WTC11 (cell line): ENCODE measurements around the gene FOXRED2. TPM values are rescaled to one million over a fixed set of nuclear protein-coding genes. Genes with fewer than 3 reads are reported as not detected.

ENCODE experiments used
- ATAC-seq: fragments of 200-7000 bp; cut with Tn5 transposase; 2 replicates; pipeline ENCODE4 v1.10.0; 2021; ENCODE audit warnings: mild to moderate bottlenecking, moderate library complexity
- CTCF ChIA-PET: fragments of 300-600 bp; sonication (Branson Sonifier 250); formaldehyde crosslinking; loops from one replicate; lab custom pipeline; 2021; ENCODE audit warnings: antibody characterized with exemption; lab: Charles Lee
- POLR2A ChIA-PET: fragments of 350-600 bp; sonication (Branson Sonifier 250); formaldehyde crosslinking; loops from one replicate; lab custom pipeline; 2021; ENCODE audit warnings: antibody characterized with exemption; lab: Charles Lee
- DNase-seq: peaks from one replicate; pipeline ENCODE4 v3.0.0; 2021; ENCODE audit warnings: low spot score
- H3K27ac Mint-ChIP-seq: 2 replicates; pipeline ENCODE4 v1.8.0; 2021; ENCODE audit warnings: mixed read lengths
- H3K27me3 Mint-ChIP-seq: 2 replicates; pipeline ENCODE4 v1.8.0; 2021; ENCODE audit warnings: low read depth, mild to moderate bottlenecking, moderate library complexity, mixed read lengths
- H3K36me3 Mint-ChIP-seq: 2 replicates; pipeline ENCODE4 v1.8.0; 2021; ENCODE audit warnings: mixed read lengths
- H3K4me1 Mint-ChIP-seq: 2 replicates; pipeline ENCODE4 v1.8.0; 2022; ENCODE audit warnings: mixed read lengths
- H3K4me3 Mint-ChIP-seq: 2 replicates; pipeline ENCODE4 v1.8.0; 2021; ENCODE audit warnings: mild to moderate bottlenecking, moderate library complexity, mixed read lengths
- H3K9me3 Mint-ChIP-seq: 2 replicates; pipeline ENCODE4 v1.8.0; 2021; ENCODE audit warnings: mixed read lengths
- ATF1 ChIP-seq: sonication (generic); formaldehyde crosslinking; IDR thresholded peaks from 2 replicates; pipeline ENCODE4 v1.8.1; 2023; ENCODE audit warnings: mild to moderate bottlenecking, moderate library complexity, missing genetic modification reagents
- CREM ChIP-seq: sonication (generic); formaldehyde crosslinking; IDR thresholded peaks from 2 replicates; pipeline ENCODE4 v1.8.1; 2022; ENCODE audit warnings: mild to moderate bottlenecking, missing genetic modification reagents, moderate library complexity
- FOXK1 ChIP-seq: sonication (generic); formaldehyde crosslinking; IDR thresholded peaks from 2 replicates; pipeline ENCODE4 v1.8.0; 2022; ENCODE audit warnings: mild to moderate bottlenecking, moderate library complexity, missing genetic modification reagents
- GTF2I ChIP-seq: fragments of 250-450 bp; sonication (Bioruptor Pico); conservative IDR thresholded peaks from 2 replicates; pipeline ENCODE4 v1.4.0; 2021; ENCODE audit warnings: mild to moderate bottlenecking
- JAZF1 ChIP-seq: fragments of 250-450 bp; sonication (Bioruptor Pico); IDR thresholded peaks from 2 replicates; pipeline ENCODE4 v1.9.0; 2021; ENCODE audit warnings: moderate library complexity, mild to moderate bottlenecking, inconsistent platforms
- NR1H2 ChIP-seq: sonication (generic); formaldehyde crosslinking; IDR thresholded peaks from 2 replicates; pipeline ENCODE4 v1.9.0; 2021; ENCODE audit warnings: mild to moderate bottlenecking, moderate library complexity, missing genetic modification reagents
- NR2C2 ChIP-seq: sonication (generic); formaldehyde crosslinking; IDR thresholded peaks from 2 replicates; pipeline ENCODE4 v1.8.0; 2022; ENCODE audit warnings: mild to moderate bottlenecking, missing genetic modification reagents
- OVOL2 ChIP-seq: fragments of 250-450 bp; sonication (Bioruptor Pico); IDR thresholded peaks from 2 replicates; pipeline ENCODE4 v1.9.0; 2021; ENCODE audit warnings: mild to moderate bottlenecking, borderline replicate concordance
- RORB ChIP-seq: fragments of 250-450 bp; sonication (Bioruptor Pico); IDR thresholded peaks from 2 replicates; pipeline ENCODE4 v1.9.0; 2021; ENCODE audit warnings: mild to moderate bottlenecking
- TP53 ChIP-seq: sonication (generic); formaldehyde crosslinking; IDR thresholded peaks from 2 replicates; pipeline ENCODE4 v1.8.1; 2023; ENCODE audit warnings: mild to moderate bottlenecking, missing genetic modification reagents
- ZNF138 ChIP-seq: sonication (generic); formaldehyde crosslinking; conservative IDR thresholded peaks from 2 replicates; pipeline ENCODE4 v1.8.1; 2022; ENCODE audit warnings: mild to moderate bottlenecking, moderate library complexity, missing genetic modification reagents
- ZNF232 ChIP-seq: sonication (generic); formaldehyde crosslinking; IDR thresholded peaks from 2 replicates; pipeline ENCODE4 v1.8.0; 2022; ENCODE audit warnings: mild to moderate bottlenecking, missing genetic modification reagents
- ZNF263 ChIP-seq: sonication (generic); formaldehyde crosslinking; IDR thresholded peaks from 2 replicates; pipeline ENCODE4 v1.8.1; 2022; ENCODE audit warnings: low read depth, mild to moderate bottlenecking, moderate library complexity, missing genetic modification reagents
- ZNF416 ChIP-seq: fragments of 250-450 bp; sonication (Bioruptor Pico); IDR thresholded peaks from 2 replicates; pipeline ENCODE4 v1.9.0; 2021; ENCODE audit warnings: mild to moderate bottlenecking, inconsistent platforms
- ZNF671 ChIP-seq: fragments of 250-450 bp; sonication (Bioruptor Pico); IDR thresholded peaks from 2 replicates; pipeline ENCODE4 v1.8.0; 2021; ENCODE audit warnings: mild to moderate bottlenecking
- total RNA-seq: library from RNA; stranded (reverse); gene quantifications from 3 replicates; pipeline ENCODE4 v1.2.3, GENCODE V29; 2021
- TF ChIP-seq, protein P1 (sequence below): fragments of 250-450 bp; sonication (Bioruptor Pico); IDR thresholded peaks from 2 replicates; pipeline ENCODE4 v1.9.0; 2021; ENCODE audit warnings: mild to moderate bottlenecking
- TF ChIP-seq, protein P2 (sequence below): sonication (generic); formaldehyde crosslinking; IDR thresholded peaks from 2 replicates; pipeline ENCODE4 v1.8.0; 2022; ENCODE audit warnings: mild to moderate bottlenecking, missing genetic modification reagents
- TF ChIP-seq, protein P3 (sequence below): fragments of 200-600 bp; IDR thresholded peaks from 2 replicates; pipeline ENCODE4 v1.8.0; 2022; ENCODE audit warnings: antibody characterized with exemption
- TF ChIP-seq, protein P4 (sequence below): fragments of 250-450 bp; sonication (Bioruptor Pico); conservative IDR thresholded peaks from 2 replicates; pipeline ENCODE4 v1.9.0; 2021; ENCODE audit warnings: mild to moderate bottlenecking
- TF ChIP-seq, protein P5 (sequence below): sonication (generic); formaldehyde crosslinking; IDR thresholded peaks from 2 replicates; pipeline ENCODE4 v1.8.1; 2022; ENCODE audit warnings: low read depth, mild to moderate bottlenecking, moderate library complexity, missing genetic modification reagents, borderline replicate concordance
- TF ChIP-seq, protein P6 (sequence below): sonication (generic); formaldehyde crosslinking; IDR thresholded peaks from 2 replicates; pipeline ENCODE4 v1.8.1; 2023; ENCODE audit warnings: mild to moderate bottlenecking, missing genetic modification reagents, moderate library complexity

Gene FOXRED2
- total RNA-seq, 1 experiment from 2014 or later, result 20.1 TPM

DNA sequence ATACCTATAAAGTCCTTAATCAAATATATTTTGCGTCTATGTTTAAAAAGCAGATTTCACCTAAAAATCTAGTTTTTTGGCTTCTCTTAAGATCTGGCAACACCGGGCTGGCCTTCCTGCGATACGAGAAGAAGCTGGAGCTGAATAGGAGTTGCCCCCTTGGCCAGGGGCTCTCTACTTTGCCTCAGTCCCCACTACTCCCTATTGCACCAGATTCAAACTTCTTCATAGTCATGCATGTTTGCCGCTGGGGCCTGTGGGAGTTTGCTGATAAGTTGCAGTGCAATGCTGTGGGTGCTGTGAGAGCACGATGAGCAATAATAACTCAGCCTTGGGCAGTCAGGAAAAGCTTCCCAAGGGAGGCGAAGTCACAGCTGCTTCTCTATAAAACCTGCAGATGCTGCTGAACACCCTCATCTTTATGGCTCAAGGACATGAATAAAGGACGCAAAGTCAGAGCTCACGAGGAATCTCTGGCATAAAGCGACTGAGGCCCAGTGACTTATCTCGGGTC, 37.3 kb upstream of the FOXRED2 start (continued):
- TF ChIP-seq, protein P1, sequence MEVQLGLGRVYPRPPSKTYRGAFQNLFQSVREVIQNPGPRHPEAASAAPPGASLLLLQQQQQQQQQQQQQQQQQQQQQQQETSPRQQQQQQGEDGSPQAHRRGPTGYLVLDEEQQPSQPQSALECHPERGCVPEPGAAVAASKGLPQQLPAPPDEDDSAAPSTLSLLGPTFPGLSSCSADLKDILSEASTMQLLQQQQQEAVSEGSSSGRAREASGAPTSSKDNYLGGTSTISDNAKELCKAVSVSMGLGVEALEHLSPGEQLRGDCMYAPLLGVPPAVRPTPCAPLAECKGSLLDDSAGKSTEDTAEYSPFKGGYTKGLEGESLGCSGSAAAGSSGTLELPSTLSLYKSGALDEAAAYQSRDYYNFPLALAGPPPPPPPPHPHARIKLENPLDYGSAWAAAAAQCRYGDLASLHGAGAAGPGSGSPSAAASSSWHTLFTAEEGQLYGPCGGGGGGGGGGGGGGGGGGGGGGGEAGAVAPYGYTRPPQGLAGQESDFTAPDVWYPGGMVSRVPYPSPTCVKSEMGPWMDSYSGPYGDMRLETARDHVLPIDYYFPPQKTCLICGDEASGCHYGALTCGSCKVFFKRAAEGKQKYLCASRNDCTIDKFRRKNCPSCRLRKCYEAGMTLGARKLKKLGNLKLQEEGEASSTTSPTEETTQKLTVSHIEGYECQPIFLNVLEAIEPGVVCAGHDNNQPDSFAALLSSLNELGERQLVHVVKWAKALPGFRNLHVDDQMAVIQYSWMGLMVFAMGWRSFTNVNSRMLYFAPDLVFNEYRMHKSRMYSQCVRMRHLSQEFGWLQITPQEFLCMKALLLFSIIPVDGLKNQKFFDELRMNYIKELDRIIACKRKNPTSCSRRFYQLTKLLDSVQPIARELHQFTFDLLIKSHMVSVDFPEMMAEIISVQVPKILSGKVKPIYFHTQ (CRISPR knock-in tag), result no peak
- TF ChIP-seq, protein P2, sequence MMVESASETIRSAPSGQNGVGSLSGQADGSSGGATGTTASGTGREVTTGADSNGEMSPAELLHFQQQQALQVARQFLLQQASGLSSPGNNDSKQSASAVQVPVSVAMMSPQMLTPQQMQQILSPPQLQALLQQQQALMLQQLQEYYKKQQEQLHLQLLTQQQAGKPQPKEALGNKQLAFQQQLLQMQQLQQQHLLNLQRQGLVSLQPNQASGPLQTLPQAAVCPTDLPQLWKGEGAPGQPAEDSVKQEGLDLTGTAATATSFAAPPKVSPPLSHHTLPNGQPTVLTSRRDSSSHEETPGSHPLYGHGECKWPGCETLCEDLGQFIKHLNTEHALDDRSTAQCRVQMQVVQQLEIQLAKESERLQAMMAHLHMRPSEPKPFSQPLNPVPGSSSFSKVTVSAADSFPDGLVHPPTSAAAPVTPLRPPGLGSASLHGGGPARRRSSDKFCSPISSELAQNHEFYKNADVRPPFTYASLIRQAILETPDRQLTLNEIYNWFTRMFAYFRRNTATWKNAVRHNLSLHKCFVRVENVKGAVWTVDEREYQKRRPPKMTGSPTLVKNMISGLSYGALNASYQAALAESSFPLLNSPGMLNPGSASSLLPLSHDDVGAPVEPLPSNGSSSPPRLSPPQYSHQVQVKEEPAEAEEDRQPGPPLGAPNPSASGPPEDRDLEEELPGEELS, result no peak
- TF ChIP-seq ZNF416 (CRISPR knock-in tag), result no peak
- TF ChIP-seq JAZF1 (CRISPR knock-in tag), result no peak
- TF ChIP-seq OVOL2, result no peak
- TF ChIP-seq, all 79 proteins: peak for 0

DNA sequence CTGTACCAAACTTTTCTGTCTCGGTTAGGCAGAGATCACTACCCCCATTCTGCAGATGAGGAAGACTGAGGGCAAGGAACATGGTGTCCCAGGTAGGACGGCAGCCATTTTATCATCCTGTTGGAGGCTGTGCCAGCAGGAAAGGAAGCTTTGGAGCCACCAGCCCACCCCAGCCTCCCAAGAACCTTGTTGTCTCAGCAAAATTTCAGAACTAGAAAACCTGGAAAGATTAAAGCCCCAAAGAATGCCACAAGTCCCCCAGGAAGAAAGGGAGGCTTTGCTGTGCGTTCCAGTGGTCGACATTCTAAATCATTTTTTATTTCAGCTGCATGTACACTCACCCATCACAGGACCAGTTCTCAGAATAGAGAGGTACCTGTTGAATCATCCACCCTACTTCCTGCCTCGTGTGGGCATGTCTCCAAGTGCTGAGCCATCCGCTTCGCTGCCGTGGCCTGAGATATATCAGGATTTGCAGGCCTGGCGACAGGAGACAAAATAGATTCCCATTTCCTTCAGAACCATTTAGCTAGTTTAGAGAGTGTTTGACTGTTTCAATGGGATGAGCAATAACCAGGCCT, 35.1 kb upstream of the FOXRED2 start:
- Mint-ChIP-seq H3K27me3 (peaks cover 14% of the 10 kb centered on the region), H3K4me1 (peaks cover 16% of the 10 kb centered on the region), H3K4me3 (no peak overlapping the region), H3K27ac (no peak overlapping the region), H3K9me3 (no peaks in the 10 kb centered on the region), H3K36me3 (no peaks in the 10 kb centered on the region)
- ChIA-PET POLR2A (interaction anchor here (0.7 kb wide), 1 partner anchor 336 kb away, joined by 4 read pairs; no protein-coding TSS in a partner anchor), CTCF (interaction anchor here (1.0 to 1.2 kb wide), 6 partner anchors 13 to 314 kb away, joined by 3 to 6 read pairs (median 3); partner anchors contain the start of genes EIF3D and IFT27)
- TF ChIP-seq ATF1 (CRISPR knock-in tag) (no peak), GTF2I (CRISPR knock-in tag) (peak; percentile 35; the same call in 1 of the 2 replicates)
- ATAC-seq (no peak), DNase-seq (no peak)

DNA sequence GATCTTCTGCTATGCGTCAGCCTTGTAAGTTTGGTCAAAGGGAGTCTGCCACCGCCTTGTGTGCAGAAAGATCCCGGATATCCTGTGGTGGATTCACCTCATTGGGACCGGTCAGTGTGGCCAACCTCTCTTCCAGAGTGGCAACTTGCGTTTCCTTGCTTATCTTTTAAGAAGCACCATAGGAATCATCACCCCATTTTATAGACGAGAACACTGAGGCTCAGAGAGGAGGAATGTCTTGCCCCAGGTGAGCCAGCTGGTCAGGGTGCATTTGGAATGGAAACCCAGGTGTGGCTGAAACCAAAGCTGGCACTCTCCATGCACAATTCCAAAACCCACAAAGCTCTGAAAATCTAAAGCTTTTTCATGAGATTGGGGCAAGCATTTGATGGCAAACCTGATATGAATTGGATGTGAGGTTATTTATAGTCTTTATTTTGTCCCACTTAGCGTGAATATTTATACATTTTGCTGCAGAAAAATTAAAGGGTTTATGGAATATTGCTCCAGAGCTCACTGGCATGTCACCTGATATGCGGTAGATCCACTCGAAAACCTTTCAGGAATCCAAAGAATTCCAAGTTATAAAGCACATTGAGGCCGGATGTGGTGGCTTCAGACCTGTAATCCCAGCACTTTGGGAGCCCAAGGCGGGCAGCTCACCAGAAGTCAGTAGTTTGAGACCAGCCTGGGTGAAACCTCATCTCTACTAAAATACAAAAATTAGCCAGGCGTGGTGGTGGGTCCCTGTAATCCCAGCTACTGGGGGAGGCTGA, 34.2 kb upstream of the FOXRED2 start:
- ChIA-PET CTCF (interaction anchor here (1.0 to 1.2 kb wide), 2 partner anchors 216 to 315 kb away, joined by 3 to 6 read pairs; no protein-coding TSS in a partner anchor), POLR2A (no interaction called here)
- H3K27me3 Mint-ChIP-seq, result peaks cover 13% of the 10 kb centered on the region
- H3K4me3 Mint-ChIP-seq, result no peak overlapping the region
- no peaks in the 10 kb centered on the region for H3K36me3 Mint-ChIP-seq
- DNase-seq, result no peak
- H3K4me1 Mint-ChIP-seq, result peaks cover 8% of the 10 kb centered on the region
- no peak for ATAC-seq
- no peak overlapping the region; the same call in 1 of the 2 replicates for H3K27ac Mint-ChIP-seq
- no peaks in the 10 kb centered on the region for H3K9me3 Mint-ChIP-seq
- TF ChIP-seq, protein P3, sequence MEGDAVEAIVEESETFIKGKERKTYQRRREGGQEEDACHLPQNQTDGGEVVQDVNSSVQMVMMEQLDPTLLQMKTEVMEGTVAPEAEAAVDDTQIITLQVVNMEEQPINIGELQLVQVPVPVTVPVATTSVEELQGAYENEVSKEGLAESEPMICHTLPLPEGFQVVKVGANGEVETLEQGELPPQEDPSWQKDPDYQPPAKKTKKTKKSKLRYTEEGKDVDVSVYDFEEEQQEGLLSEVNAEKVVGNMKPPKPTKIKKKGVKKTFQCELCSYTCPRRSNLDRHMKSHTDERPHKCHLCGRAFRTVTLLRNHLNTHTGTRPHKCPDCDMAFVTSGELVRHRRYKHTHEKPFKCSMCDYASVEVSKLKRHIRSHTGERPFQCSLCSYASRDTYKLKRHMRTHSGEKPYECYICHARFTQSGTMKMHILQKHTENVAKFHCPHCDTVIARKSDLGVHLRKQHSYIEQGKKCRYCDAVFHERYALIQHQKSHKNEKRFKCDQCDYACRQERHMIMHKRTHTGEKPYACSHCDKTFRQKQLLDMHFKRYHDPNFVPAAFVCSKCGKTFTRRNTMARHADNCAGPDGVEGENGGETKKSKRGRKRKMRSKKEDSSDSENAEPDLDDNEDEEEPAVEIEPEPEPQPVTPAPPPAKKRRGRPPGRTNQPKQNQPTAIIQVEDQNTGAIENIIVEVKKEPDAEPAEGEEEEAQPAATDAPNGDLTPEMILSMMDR, result no peak
- TF ChIP-seq TP53 (CRISPR knock-in tag) (no peak), ATF1 (CRISPR knock-in tag) (no peak), FOXK1 (CRISPR knock-in tag) (no peak), ZNF138 (CRISPR knock-in tag) (no peak), ZNF671 (CRISPR knock-in tag) (no peak), NR2C2 (CRISPR knock-in tag) (no peak), ZNF232 (CRISPR knock-in tag) (no peak), ZNF263 (CRISPR knock-in tag) (no peak), RORB (CRISPR knock-in tag) (no peak), CREM (CRISPR knock-in tag) (no peak), NR1H2 (CRISPR knock-in tag) (no peak)
- TF ChIP-seq, protein P4, sequence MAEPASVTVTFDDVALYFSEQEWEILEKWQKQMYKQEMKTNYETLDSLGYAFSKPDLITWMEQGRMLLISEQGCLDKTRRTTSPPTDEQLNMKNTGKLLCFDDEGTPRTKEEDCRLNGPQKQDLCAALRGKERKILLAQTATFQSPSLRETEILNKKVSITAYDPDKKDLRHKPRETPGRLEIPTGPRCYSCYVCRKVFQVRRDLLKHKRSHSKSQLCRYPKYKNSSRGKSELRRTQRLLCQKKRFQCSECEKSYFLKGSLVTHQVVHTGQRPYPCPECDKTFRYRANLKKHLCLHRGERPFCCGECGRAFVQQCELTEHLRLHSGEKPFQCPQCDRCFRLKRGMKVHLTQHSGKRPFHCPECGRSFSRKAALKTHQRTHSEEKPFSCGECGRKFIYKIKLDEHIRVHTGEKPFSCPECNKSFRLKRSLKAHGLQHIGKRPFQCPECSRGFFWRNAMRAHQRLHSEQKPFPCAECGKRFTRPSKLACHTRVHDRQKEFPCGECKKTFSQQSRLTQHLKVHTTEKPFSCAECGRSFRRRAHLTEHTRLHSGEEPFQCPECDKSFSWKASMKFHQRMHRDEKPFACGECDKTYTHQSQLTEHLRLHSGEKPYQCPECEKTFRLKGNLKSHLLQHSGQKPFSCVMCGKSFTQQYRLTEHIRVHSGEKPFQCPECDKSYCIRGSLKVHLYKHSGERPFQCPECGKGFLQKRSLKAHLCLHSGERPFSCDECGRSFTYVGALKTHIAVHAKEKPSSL, result no peak
- TF ChIP-seq, protein P5, sequence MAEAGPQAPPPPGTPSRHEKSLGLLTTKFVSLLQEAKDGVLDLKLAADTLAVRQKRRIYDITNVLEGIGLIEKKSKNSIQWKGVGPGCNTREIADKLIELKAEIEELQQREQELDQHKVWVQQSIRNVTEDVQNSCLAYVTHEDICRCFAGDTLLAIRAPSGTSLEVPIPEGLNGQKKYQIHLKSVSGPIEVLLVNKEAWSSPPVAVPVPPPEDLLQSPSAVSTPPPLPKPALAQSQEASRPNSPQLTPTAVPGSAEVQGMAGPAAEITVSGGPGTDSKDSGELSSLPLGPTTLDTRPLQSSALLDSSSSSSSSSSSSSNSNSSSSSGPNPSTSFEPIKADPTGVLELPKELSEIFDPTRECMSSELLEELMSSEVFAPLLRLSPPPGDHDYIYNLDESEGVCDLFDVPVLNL, result no peak
- TF ChIP-seq, protein P6, sequence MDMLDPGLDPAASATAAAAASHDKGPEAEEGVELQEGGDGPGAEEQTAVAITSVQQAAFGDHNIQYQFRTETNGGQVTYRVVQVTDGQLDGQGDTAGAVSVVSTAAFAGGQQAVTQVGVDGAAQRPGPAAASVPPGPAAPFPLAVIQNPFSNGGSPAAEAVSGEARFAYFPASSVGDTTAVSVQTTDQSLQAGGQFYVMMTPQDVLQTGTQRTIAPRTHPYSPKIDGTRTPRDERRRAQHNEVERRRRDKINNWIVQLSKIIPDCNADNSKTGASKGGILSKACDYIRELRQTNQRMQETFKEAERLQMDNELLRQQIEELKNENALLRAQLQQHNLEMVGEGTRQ (CRISPR knock-in tag), result no peak
